ENCODE results near the gene SMIM9.

SMIM9 gene

GRCh38 chrX:154784149-154784995 is 50.1 kb downstream of the SMIM9 start:
- DNase-seq (ENCODE audit: low read depth, low spot score): no peak

GRCh38 chrX:154780968-154781367 is 53.5 kb downstream of the SMIM9 start:
- DNase-seq (ENCODE audit: low read depth, low spot score): no peak

- DNase-seq (ENCODE audit: low read depth, low spot score): no peak
Measured at GRCh38 chrX:154779261-154779660, 55.2 kb downstream of the SMIM9 start.

DNA sequence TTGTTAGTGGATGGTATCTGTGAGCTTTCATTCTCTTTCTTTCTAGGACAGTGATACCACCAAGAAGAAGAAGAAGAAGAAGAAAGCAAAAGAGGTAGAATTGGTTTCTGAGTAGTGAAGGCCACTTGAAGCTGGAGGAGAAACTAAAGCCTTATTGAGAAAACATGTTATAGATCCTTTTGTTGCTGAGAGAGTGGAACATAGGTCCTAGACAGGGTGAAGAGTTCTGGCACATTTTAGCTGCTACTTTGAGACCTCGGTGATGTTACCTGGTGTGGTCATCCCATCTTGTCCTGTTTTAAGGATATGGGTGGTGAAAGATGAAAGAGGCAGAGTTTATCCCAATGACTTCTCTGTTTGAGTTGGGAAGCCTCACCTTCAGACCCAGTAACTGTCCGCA is 57.7 kb downstream of the SMIM9 start:
- DNase-seq (ENCODE audit: low read depth, low spot score): no peak

- no peak for DNase-seq (ENCODE audit: low read depth, low spot score)
Measured at GRCh38 chrX:154775419-154776349, 58.8 kb downstream of the SMIM9 start.

- no peak for DNase-seq (ENCODE audit: low read depth, low spot score)
Measured at GRCh38 chrX:154774622-154775021, 59.8 kb downstream of the SMIM9 start.

Data from smooth muscle cell of the brain vasculature (primary cell).